ENCODE results near the gene ARL5A. TPM values are rescaled to one million over a fixed set of nuclear protein-coding genes. Genes with fewer than 3 reads are reported as not detected.

Gene ARL5A
- total RNA-seq, 1 donor from 2014 or later: 51.0 TPM

- Mint-ChIP-seq H3K4me3 (no peak overlapping the region), H3K36me3 (ENCODE audit: low read depth) (no peaks in the 10 kb centered on the region), H3K4me1 (peaks cover 30% of the 10 kb centered on the region), H3K27ac (no peak overlapping the region), H3K9me3 (no peaks in the 10 kb centered on the region), H3K27me3 (no peaks in the 10 kb centered on the region)
- ATAC-seq (ENCODE audit: low read depth): no peak
- no peak for DNase-seq
- POLR2A ChIA-PET: interaction anchor here (1.3 kb wide), 1 partner anchor 17 kb away, joined by 3 read pairs; no protein-coding TSS in a partner anchor
- CTCF ChIA-PET: interaction anchor here (1.1 kb wide), 1 partner anchor 18 kb away, joined by 3 read pairs; no protein-coding TSS in a partner anchor
- TF ChIP-seq CTCF (IDR thresholded peaks at IDR 0.05): no peak
- intact Hi-C loops (cut with micrococcal nuclease): no loop called here
Observed at GRCh38 chr2:151845481-151845880, 17.3 kb upstream of the ARL5A start.

- H3K4me3 Mint-ChIP-seq: no peak overlapping the region
- no peaks in the 10 kb centered on the region for H3K36me3 Mint-ChIP-seq (ENCODE audit: low read depth)
- TF ChIP-seq CTCF (IDR thresholded peaks at IDR 0.05): no peak
- intact Hi-C loops (cut with micrococcal nuclease): no loop called here
- H3K27ac Mint-ChIP-seq: no peak overlapping the region
- ChIA-PET CTCF (no interaction called here), POLR2A (no interaction called here)
- H3K9me3 Mint-ChIP-seq: no peaks in the 10 kb centered on the region
- peaks cover 36% of the 10 kb centered on the region for H3K4me1 Mint-ChIP-seq
- no peaks in the 10 kb centered on the region for H3K27me3 Mint-ChIP-seq
- ATAC-seq (ENCODE audit: low read depth): no peak
- no peak for DNase-seq
Observed at GRCh38 chr2:151844211-151844896, 16.1 kb upstream of the ARL5A start.

GRCh38 chr2:151843691-151844061, 15.5 kb upstream of the ARL5A start:
- peaks cover 36% of the 10 kb centered on the region for H3K4me1 Mint-ChIP-seq
- ATAC-seq (ENCODE audit: low read depth) (no peak), DNase-seq (no peak)
- no peak overlapping the region for H3K4me3 Mint-ChIP-seq
- intact Hi-C loops (cut with micrococcal nuclease): loop anchor here (2.0 kb wide), 1 partner anchor 15 kb away; the partner anchor contains the start of gene ARL5A
- no peak overlapping the region for H3K27ac Mint-ChIP-seq
- ChIA-PET CTCF (no interaction called here), POLR2A (no interaction called here)
- H3K9me3 Mint-ChIP-seq: no peaks in the 10 kb centered on the region
- no peaks in the 10 kb centered on the region for H3K27me3 Mint-ChIP-seq
- TF ChIP-seq CTCF (IDR thresholded peaks at IDR 0.05): no peak
- no peaks in the 10 kb centered on the region for H3K36me3 Mint-ChIP-seq (ENCODE audit: low read depth)

- intact Hi-C loops (cut with micrococcal nuclease): loop anchor here (2.0 kb wide), 1 partner anchor 14 kb away; the partner anchor contains the start of gene ARL5A
- Mint-ChIP-seq H3K4me3 (no peak overlapping the region), H3K9me3 (no peaks in the 10 kb centered on the region), H3K4me1 (peaks cover 36% of the 10 kb centered on the region), H3K27ac (no peak overlapping the region), H3K36me3 (ENCODE audit: low read depth) (no peaks in the 10 kb centered on the region), H3K27me3 (no peaks in the 10 kb centered on the region)
- ATAC-seq (ENCODE audit: low read depth) (no peak), DNase-seq (no peak)
- no peak for TF ChIP-seq CTCF (IDR thresholded peaks at IDR 0.05)
- ChIA-PET POLR2A (no interaction called here), CTCF (no interaction called here)
Observed at GRCh38 chr2:151842830-151843690, 14.8 kb upstream of the ARL5A start.

GRCh38 chr2:151841047-151841424, 12.8 kb upstream of the ARL5A start:
- no peak for DNase-seq
- ChIA-PET POLR2A (interaction anchor here (0.6 to 2.2 kb wide), 6 partner anchors 13 to 885 kb away, joined by 3 to 6 read pairs (median 3); partner anchors contain the start of gene ARL5A), CTCF (no interaction called here)
- no peaks in the 10 kb centered on the region for H3K9me3 Mint-ChIP-seq
- intact Hi-C loops (cut with micrococcal nuclease): no loop called here
- H3K36me3 Mint-ChIP-seq (ENCODE audit: low read depth): no peaks in the 10 kb centered on the region
- H3K27me3 Mint-ChIP-seq: no peaks in the 10 kb centered on the region
- no peak for TF ChIP-seq CTCF (IDR thresholded peaks at IDR 0.05)
- no peak overlapping the region for H3K4me3 Mint-ChIP-seq
- no peak overlapping the region for H3K27ac Mint-ChIP-seq
- peaks cover 35% of the 10 kb centered on the region for H3K4me1 Mint-ChIP-seq
- ATAC-seq (ENCODE audit: low read depth): no peak
